ENCODE data around the gene GPR152. TPM values are rescaled to one million over a fixed set of nuclear protein-coding genes. Genes with fewer than 3 reads are reported as not detected.

GPR152 gene
- total and polyA plus RNA-seq, 2 donors (not counting 3 experiments of a cell fraction or from before 2014, with no cell fraction given) = not detected

DNA sequence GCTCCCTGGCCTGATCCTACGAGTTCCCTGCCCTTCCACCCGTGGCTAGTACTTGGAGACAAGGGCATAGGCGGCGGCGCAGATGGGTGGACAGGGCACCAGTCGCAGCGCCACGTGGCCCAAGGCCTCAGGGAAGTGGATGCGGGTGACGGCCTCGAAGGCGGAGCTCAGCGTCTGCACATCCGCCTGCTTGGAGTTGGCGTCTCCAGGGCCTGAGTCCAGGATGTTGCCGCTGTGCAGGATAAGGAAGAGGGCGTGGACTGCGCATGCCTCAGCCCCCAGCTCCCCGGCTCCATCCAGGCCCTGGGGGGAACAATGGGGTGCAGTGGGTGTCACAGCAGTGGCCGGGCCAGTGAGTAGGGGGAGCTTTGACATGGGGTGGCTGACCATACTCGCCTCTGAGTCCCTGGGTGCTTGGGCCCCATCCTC lies 46.0 kb upstream of the GPR152 start:
- FAIRE-seq = no peak
- POLR2A ChIA-PET = no interaction called here
- H4K20me1 ChIP-seq (replicated peaks; ENCODE audit: control insufficient read depth, extremely low read depth, insufficient read depth, low read length) = no peaks in the 10 kb centered on the region
- H3K9ac ChIP-seq (replicated peaks; ENCODE audit: extremely low read depth, insufficient read depth, low read length) = no peak overlapping the region
- no peak overlapping the region for H2AFZ ChIP-seq (ENCODE audit: low read depth, low read length)
- H3K4me3 ChIP-seq (replicated peaks in 1 of 3; ENCODE audit: insufficient read depth in 1 of 3, low read depth in 1 of 3, low read length in 3 of 3) = no peak overlapping the region
- dilution Hi-C loops (cut with MboI; ENCODE audit: extremely low pct_ligation_motif_present, low sequenced_read_pairs) (no loop called here), intact Hi-C loops (cut with micrococcal nuclease) (no loop called here)
- H3K9me1 ChIP-seq (replicated peaks; ENCODE audit: control insufficient read depth, extremely low read depth, insufficient read depth, low read length) = no peaks in the 10 kb centered on the region
- no peaks in the 10 kb centered on the region for H3K27me3 ChIP-seq (ENCODE audit: control insufficient read depth in 2 of 2, insufficient read depth in 2 of 2, low read length in 2 of 2)
- H3K4me2 ChIP-seq (ENCODE audit: insufficient read depth, low read length) = no peak overlapping the region
- H3K27ac ChIP-seq (ENCODE audit: insufficient read depth, low read depth, low read length) = no peak overlapping the region
- DNase-seq (ENCODE audit: low read depth, low spot score) = no peak
- H3K36me3 ChIP-seq (ENCODE audit: control insufficient read depth in 2 of 2, extremely low read depth in 1 of 2, insufficient read depth in 2 of 2, low read length in 2 of 2) = no peaks in the 10 kb centered on the region
- no peak for TF ChIP-seq POLR2A (IDR thresholded peaks at IDR 0.05; ENCODE audit: low read depth, low read length)
- no peak for TF ChIP-seq EZH2 (IDR thresholded peaks at IDR 0.05; ENCODE audit: borderline replicate concordance, low read depth, low read length, severe bottlenecking)
- TF ChIP-seq FOS (IDR thresholded peaks at IDR 0.05; ENCODE audit: borderline replicate concordance, insufficient read depth, low read length) = no peak
- no peak for TF ChIP-seq POLR2AphosphoS5 (IDR thresholded peaks at IDR 0.05; ENCODE audit: insufficient read depth, low read depth, low read length)
- no peak for TF ChIP-seq MYC (IDR thresholded peaks at IDR 0.05; ENCODE audit: low read depth, low read length)
- TF ChIP-seq, protein P1, sequence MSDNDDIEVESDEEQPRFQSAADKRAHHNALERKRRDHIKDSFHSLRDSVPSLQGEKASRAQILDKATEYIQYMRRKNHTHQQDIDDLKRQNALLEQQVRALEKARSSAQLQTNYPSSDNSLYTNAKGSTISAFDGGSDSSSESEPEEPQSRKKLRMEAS (IDR thresholded peaks at IDR 0.05; ENCODE audit: insufficient read depth, insufficient read length) = no peak
- TF ChIP-seq GATA2 (IDR thresholded peaks at IDR 0.05; ENCODE audit: insufficient read depth, insufficient read length, low read depth, low read length) = no peak
- no peak for TF ChIP-seq JUN (IDR thresholded peaks at IDR 0.05; ENCODE audit: borderline replicate concordance, insufficient read depth, insufficient read length, low read depth)
- no peak for TF ChIP-seq CTCF (IDR thresholded peaks at IDR 0.05; ENCODE audit: extremely low read depth in 1 of 2, insufficient read depth in 1 of 2, low read depth in 1 of 2, low read length in 2 of 2)
- no peaks in the 10 kb centered on the region for H3K9me3 ChIP-seq (replicated peaks; ENCODE audit: control insufficient read depth, insufficient read depth, low read length)
- H3K79me2 ChIP-seq (ENCODE audit: control insufficient read depth, insufficient read depth, low read length) = no peaks in the 10 kb centered on the region
- no TSS peak for BruUV-seq (replicated peaks)
- CTCF ChIA-PET = no interaction called here
- H3K4me1 ChIP-seq (ENCODE audit: control insufficient read depth, extremely low read depth, insufficient read depth, low read length) = no peaks in the 10 kb centered on the region

Measured in endothelial cell of umbilical vein (primary cell).